Measurements from ENCODE around the gene EOLA2.
"Not testable (repeated sequence)": the region's sequence is repeated elsewhere in the genome, so short reads cannot be mapped to it uniquely, and the experiment has no call there.

Gene EOLA2
- total RNA-seq: 36.0 reads per million, percentile 61 among the genes with 10 or more reads in this experiment

GRCh38 chrX:149938427-149938880 is at the start of gene EOLA2:
Gene EOLA2, minus strand, starts transcription at chrX:149938491. Its CDS starts 4,617 bp downstream, at chrX:149933874.
- DNase-seq: peak; percentile 88

- no peak for DNase-seq
These were observed 49.3 kb upstream of the EOLA2 start for GRCh38 chrX:149987613-149988012.

GRCh38 chrX:149984411-149984810 is 46.1 kb upstream of the EOLA2 start:
- DNase-seq: no peak

GRCh38 chrX:149982310-149982709 is 44.0 kb upstream of the EOLA2 start:
- DNase-seq: no peak

GRCh38 chrX:149979126-149979644 is 40.9 kb upstream of the EOLA2 start:
- DNase-seq: no peak

GRCh38 chrX:149962859-149963757 is 24.8 kb upstream of the EOLA2 start:
- peak; percentile 4 for DNase-seq

- no peak for DNase-seq
These were observed 23.7 kb upstream of the EOLA2 start for GRCh38 chrX:149962010-149962409.

- no peak for DNase-seq
These were observed 23.3 kb upstream of the EOLA2 start for GRCh38 chrX:149961572-149961971.

GRCh38 chrX:149950681-149951080 is 12.4 kb upstream of the EOLA2 start:
- DNase-seq: no peak

GRCh38 chrX:149949743-149950436 is 11.6 kb upstream of the EOLA2 start:
- DNase-seq: no peak

- DNase-seq: no peak
These were observed 9.7 kb upstream of the EOLA2 start for GRCh38 chrX:149948016-149948415.

- DNase-seq: not testable (repeated sequence)
These were observed 8.6 kb upstream of the EOLA2 start for GRCh38 chrX:149946932-149947331.

- not testable (repeated sequence) for DNase-seq
These were observed 7.5 kb upstream of the EOLA2 start for GRCh38 chrX:149945820-149946219.

GRCh38 chrX:149945087-149945670 is 6.9 kb upstream of the EOLA2 start:
- DNase-seq: not testable (repeated sequence)

- not testable (repeated sequence) for DNase-seq
These were observed 2.4 kb upstream of the EOLA2 start for GRCh38 chrX:149940674-149941024.

GRCh38 chrX:149939905-149940673 is 1.8 kb upstream of the EOLA2 start:
- DNase-seq: peak; percentile 80

- DNase-seq: no peak
These were observed 1.3 kb upstream of the EOLA2 start for GRCh38 chrX:149939655-149939904.

GRCh38 chrX:149938881-149939654 is 777 bp upstream of the EOLA2 start:
- DNase-seq: peak; percentile 83

GRCh38 chrX:149937871-149938426 is 342 bp downstream of the EOLA2 start:
- peak; percentile 7 for DNase-seq

GRCh38 chrX:149937328-149937727 is 963 bp downstream of the EOLA2 start:
- not testable (repeated sequence) for DNase-seq

- DNase-seq: not testable (repeated sequence)
These were observed 4.7 kb downstream of the EOLA2 start for GRCh38 chrX:149933547-149933946.

Data from effector CD4-positive, alpha-beta T cell (primary cell).